ENCODE results near the gene HAUS8. TPM values are rescaled to one million over a fixed set of nuclear protein-coding genes. Genes with fewer than 3 reads are reported as not detected.
"Not testable (repeated sequence)": the region's sequence is repeated elsewhere in the genome, so short reads cannot be mapped to it uniquely, and the experiment has no call there.

Gene HAUS8
- total RNA-seq, 1 experiment from 2014 or later, result 19.1 TPM

GRCh38 chr19:17025991-17026658 lies 49.1 kb downstream of the HAUS8 start:
- Histone ChIP-seq H3K9me2 (replicated peaks; ENCODE audit: low read length) (no peaks in the 10 kb centered on the region), H3K27ac (ENCODE audit: low read length) (no peak overlapping the region), H2AFZ (ENCODE audit: low read length) (peak overlapping the region; percentile 59; the same call in 1 of the 2 replicates), H3K27me3 (ENCODE audit: low read length) (peaks cover 10% of the 10 kb centered on the region), H3K4me3 (ENCODE audit: low read length) (peak overlapping the region; percentile 59), H4K20me1 (ENCODE audit: low read length) (no peaks in the 10 kb centered on the region), H3K9me3 (ENCODE audit: low read length) (no peaks in the 10 kb centered on the region), H3K79me2 (ENCODE audit: low read length) (no peaks in the 10 kb centered on the region), H3K9ac (ENCODE audit: low read length) (no peak overlapping the region), H3F3A (ENCODE audit: low read length, unreplicated experiment) (no peaks in the 10 kb centered on the region), H3K4me2 (ENCODE audit: low read length) (peak overlapping the region; percentile 80), H3K4me1 (ENCODE audit: insufficient read depth, low read length) (peaks cover 21% of the 10 kb centered on the region), H3K36me3 (ENCODE audit: low read depth, low read length) (no peaks in the 10 kb centered on the region)
- no peak for TF ChIP-seq EZH2phosphoT487 (IDR thresholded peaks at IDR 0.05; ENCODE audit: borderline replicate concordance, low read length)
- peak; percentile 25 for TF ChIP-seq EZH2 (IDR thresholded peaks at IDR 0.05; ENCODE audit: low read length, unreplicated experiment)
- DNase-seq (no peak), ATAC-seq (no peak)
- no TSS peak for BruUV-seq (replicated peaks)
- POLR2A ChIA-PET (ENCODE audit: unreplicated experiment), result no interaction called here
- CTCF ChIA-PET, result no interaction called here
- intact Hi-C loops (cut with micrococcal nuclease), result no loop called here

GRCh38 chr19:17025361-17025760 lies 49.9 kb downstream of the HAUS8 start:
- ChIA-PET POLR2A (ENCODE audit: unreplicated experiment) (no interaction called here), CTCF (no interaction called here)
- Histone ChIP-seq H3K4me2 (ENCODE audit: low read length) (peak overlapping the region; percentile 80; the same call in 1 of the 2 replicates), H3K36me3 (ENCODE audit: low read depth, low read length) (no peaks in the 10 kb centered on the region), H3K9me2 (replicated peaks; ENCODE audit: low read length) (no peaks in the 10 kb centered on the region), H3K27ac (ENCODE audit: low read length) (no peak overlapping the region), H3K27me3 (ENCODE audit: low read length) (peaks cover 10% of the 10 kb centered on the region), H4K20me1 (ENCODE audit: low read length) (no peaks in the 10 kb centered on the region), H3F3A (ENCODE audit: low read length, unreplicated experiment) (no peaks in the 10 kb centered on the region), H3K9me3 (ENCODE audit: low read length) (no peaks in the 10 kb centered on the region), H3K79me2 (ENCODE audit: low read length) (no peaks in the 10 kb centered on the region), H3K4me3 (ENCODE audit: low read length) (no peak overlapping the region), H3K4me1 (ENCODE audit: insufficient read depth, low read length) (peaks cover 21% of the 10 kb centered on the region), H2AFZ (ENCODE audit: low read length) (no peak overlapping the region), H3K9ac (ENCODE audit: low read length) (no peak overlapping the region)
- DNase-seq (no peak), ATAC-seq (no peak)
- intact Hi-C loops (cut with micrococcal nuclease), result no loop called here
- BruUV-seq (replicated peaks), result no TSS peak
- no peak for TF ChIP-seq EZH2phosphoT487 (IDR thresholded peaks at IDR 0.05; ENCODE audit: borderline replicate concordance, low read length)
- TF ChIP-seq CTCF (conservative IDR thresholded peaks at IDR 0.05; ENCODE audit: low read depth, low read length), result no peak
- no peak for TF ChIP-seq EZH2 (IDR thresholded peaks at IDR 0.05; ENCODE audit: low read length, unreplicated experiment)

GRCh38 chr19:17024941-17025340 lies 50.3 kb downstream of the HAUS8 start:
- DNase-seq, result peak; percentile 49
- H3K9ac ChIP-seq (ENCODE audit: low read length); H3K4me3 ChIP-seq (ENCODE audit: low read length); intact Hi-C loops (cut with micrococcal nuclease); H3F3A ChIP-seq (ENCODE audit: low read length, unreplicated experiment); H3K27ac ChIP-seq (ENCODE audit: low read length); H4K20me1 ChIP-seq (ENCODE audit: low read length); BruUV-seq (replicated peaks); H3K27me3 ChIP-seq (ENCODE audit: low read length); H3K9me2 ChIP-seq (replicated peaks; ENCODE audit: low read length); POLR2A ChIA-PET (ENCODE audit: unreplicated experiment); H3K9me3 ChIP-seq (ENCODE audit: low read length); H2AFZ ChIP-seq (ENCODE audit: low read length); CTCF ChIA-PET; H3K36me3 ChIP-seq (ENCODE audit: low read depth, low read length); H3K79me2 ChIP-seq (ENCODE audit: low read length): not testable (repeated sequence)
- H3K4me1 ChIP-seq (ENCODE audit: insufficient read depth, low read length), result peaks cover 21% of the 10 kb centered on the region
- 0 out of 2 replicates have a peak overlapping the region, but pooled peaks have one; percentile 80 for H3K4me2 ChIP-seq (ENCODE audit: low read length)
- peak; percentile 63 for ATAC-seq

Data from PC-3 (cell line).